VCaP (cell line): Measurements from ENCODE around the gene STX1B.

Source experiments
- H3K27ac ChIP-seq: fragments of 450-650 bp; 2 replicates; pipeline ENCODE4 v1.5.1; 2017
- TF ChIP-seq, protein P1 (sequence below): fragments of 450-650 bp; conservative IDR thresholded peaks from 2 replicates; pipeline ENCODE4 v1.5.1; 2017; ENCODE audit warnings: mild to moderate bottlenecking, moderate library complexity

The STX1B gene

DNA sequence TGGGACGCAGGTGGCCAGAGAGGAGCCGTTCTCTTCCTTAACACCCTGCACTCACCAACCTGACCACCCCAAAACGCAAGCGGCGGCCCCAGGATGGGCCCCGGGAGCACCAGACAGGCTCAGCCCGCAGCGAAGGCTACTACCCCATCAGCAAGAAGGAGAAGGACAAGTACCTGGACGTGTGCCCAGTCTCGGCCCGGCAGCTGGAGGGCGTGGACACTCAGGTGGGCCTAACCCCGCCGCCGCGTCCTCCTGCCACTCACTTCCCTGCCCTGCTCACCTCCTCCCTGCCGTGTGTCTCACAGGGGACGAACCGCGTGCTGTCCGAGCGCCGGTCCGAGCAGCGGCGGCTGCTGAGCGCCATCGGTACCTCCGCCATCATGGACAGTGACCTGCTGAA, 30.0 kb downstream of the STX1B start:
- TF ChIP-seq, protein P1, sequence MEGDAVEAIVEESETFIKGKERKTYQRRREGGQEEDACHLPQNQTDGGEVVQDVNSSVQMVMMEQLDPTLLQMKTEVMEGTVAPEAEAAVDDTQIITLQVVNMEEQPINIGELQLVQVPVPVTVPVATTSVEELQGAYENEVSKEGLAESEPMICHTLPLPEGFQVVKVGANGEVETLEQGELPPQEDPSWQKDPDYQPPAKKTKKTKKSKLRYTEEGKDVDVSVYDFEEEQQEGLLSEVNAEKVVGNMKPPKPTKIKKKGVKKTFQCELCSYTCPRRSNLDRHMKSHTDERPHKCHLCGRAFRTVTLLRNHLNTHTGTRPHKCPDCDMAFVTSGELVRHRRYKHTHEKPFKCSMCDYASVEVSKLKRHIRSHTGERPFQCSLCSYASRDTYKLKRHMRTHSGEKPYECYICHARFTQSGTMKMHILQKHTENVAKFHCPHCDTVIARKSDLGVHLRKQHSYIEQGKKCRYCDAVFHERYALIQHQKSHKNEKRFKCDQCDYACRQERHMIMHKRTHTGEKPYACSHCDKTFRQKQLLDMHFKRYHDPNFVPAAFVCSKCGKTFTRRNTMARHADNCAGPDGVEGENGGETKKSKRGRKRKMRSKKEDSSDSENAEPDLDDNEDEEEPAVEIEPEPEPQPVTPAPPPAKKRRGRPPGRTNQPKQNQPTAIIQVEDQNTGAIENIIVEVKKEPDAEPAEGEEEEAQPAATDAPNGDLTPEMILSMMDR: no peak
- H3K27ac ChIP-seq: no peak overlapping the region

DNA sequence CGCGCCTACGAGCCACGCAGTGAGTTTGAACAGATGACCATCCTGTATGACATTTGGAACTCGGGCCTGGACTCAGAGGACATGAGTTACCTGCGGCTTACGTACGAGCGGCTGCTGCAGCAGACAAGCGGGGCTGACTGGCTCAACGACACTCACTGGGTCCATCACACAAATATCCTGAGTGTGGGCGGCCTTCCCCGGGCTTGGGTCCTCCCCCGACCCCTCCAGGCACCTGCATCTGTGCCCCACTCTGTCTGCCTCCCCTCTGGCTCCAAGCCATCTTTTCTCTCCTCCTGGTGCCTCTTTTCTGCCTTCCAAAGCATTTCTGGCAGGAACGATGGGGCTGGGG, 30.4 kb downstream of the STX1B start:
- TF ChIP-seq, protein P1: no peak
- H3K27ac ChIP-seq: no peak overlapping the region

DNA sequence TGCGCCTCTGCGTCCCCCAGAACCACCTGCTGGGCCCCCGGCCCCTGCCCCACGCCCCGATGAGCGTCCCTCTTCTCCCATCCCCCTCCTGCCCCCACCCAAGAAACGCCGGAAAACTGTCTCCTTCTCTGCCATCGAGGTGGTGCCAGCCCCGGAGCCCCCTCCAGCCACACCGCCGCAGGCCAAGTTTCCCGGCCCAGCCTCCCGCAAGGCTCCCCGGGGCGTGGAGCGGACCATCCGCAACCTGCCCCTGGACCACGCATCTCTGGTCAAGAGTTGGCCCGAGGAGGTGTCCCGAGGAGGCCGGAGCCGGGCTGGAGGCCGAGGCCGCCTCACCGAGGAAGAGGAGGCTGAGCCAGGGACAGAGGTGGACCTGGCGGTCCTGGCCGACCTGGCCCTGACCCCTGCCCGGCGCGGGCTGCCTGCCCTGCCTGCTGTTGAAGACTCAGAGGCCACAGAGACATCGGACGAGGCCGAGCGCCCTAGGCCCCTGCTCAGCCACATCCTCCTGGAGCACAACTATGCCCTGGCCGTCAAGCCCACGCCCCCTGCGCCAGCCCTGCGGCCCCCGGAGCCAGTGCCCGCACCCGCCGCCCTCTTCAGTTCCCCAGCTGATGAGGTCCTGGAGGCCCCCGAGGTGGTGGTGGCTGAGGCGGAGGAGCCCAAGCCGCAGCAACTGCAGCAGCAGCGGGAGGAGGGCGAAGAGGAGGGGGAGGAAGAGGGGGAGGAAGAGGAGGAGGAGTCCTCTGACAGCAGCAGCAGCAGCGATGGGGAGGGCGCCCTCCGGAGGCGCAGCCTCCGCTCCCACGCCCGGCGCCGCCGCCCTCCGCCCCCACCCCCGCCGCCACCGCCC, 31.0 kb downstream of the STX1B start:
- TF ChIP-seq, protein P1: no peak

DNA sequence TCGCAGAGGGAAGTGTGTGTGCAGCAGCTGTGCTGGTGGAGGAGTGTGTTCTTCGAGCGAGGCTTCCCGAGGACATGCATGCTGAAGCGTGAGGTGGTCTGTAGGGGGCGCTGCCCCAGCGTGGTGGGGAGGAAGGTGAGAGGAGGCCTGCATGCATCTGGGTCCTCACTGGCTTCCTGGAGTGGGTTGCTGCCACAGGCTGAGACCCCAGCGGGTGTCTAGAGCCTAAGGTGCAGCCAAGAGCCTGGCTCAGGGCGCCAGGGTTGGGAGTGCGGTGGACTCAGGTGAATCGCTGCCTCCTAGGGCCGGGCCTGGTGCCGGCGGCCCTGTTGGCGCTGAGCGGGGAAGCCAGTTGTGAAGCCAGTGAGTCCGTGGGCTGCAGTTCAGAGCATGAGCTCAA, 32.9 kb downstream of the STX1B start:
- TF ChIP-seq, protein P1: no peak
- no peak overlapping the region for H3K27ac ChIP-seq

More for the DNA sequence above, 31.0 kb downstream of the STX1B start:
- no peak overlapping the region for H3K27ac ChIP-seq

DNA sequence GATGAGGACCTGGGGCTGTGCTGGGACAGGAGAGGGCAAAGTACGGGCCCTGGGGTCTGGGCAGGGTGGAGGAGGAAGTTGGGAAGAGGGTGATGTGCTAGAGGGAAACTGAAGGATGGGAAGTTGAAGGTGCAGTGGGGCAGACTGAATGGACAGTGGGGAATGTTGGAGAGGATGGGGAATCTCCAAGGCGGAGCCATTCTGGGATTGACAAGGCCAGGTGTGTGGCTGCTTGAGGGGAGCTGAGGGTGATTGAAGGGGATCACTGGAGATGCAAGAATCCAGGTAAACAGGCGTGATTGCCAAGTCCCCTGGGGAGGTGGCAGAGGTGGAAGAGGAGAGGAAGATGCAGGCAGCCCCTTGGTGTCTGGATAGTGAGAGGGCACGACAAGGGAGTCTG, 34.0 kb downstream of the STX1B start:
- TF ChIP-seq, protein P1: no peak
- H3K27ac ChIP-seq: no peak overlapping the region

DNA sequence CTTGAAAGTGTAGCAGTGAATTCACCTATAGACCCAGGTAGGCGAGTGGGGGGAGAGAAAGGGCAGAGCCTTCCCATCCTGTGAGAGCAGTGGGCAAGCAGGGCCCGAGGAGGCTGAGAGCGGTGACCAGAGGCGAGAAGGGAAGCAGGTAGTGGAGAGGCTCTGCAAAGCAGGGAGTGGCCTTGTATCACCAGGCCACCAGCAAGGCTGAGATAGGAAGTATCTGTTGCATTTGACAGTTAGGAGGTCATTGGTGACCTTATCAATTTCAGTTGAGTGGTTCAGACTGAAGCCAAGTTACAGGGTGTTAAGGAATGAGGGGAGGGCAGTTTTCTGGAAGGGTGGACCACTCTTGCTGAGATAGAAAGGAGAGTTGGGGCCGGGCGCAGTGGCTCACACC, 36.1 kb downstream of the STX1B start:
- no peak overlapping the region for H3K27ac ChIP-seq
- TF ChIP-seq, protein P1: no peak

DNA sequence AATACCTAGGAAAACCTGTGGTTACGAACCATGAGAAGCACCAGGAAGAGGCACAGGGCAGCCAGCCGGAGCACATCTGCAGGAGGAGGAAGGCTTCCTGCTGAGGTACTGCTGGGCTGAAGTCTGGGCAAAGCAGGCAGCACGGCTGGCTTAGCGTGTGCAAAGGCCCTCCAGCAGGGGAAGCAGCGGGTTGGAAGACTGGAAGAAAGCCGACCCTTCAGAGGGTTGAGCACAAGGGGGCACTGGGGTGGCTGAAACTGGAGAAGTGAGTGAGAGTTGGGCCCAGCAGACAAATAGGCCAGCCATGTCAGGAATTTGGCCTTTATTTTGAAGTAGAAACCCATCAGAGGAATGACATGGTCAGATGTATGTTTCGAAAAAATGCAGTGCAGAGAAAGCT, 37.6 kb downstream of the STX1B start:
- TF ChIP-seq, protein P1: no peak
- no peak overlapping the region for H3K27ac ChIP-seq
